Caco-2 (cell line): ENCODE measurements around the gene HOXC13. TPM values are rescaled to one million over a fixed set of nuclear protein-coding genes. Genes with fewer than 3 reads are reported as not detected.

ENCODE experiments used
- BruUV-seq: library from RNA; stranded (reverse); fragments of 400-500 nt; replicated peaks from 2 replicates; lab custom pipeline; 2021; lab: Mats Ljungman, UMichigan
- CTCF ChIA-PET: fragments of 300-600 bp; sonication (Branson Sonifier 250); formaldehyde crosslinking; loops from one replicate; lab custom pipeline; 2022; ENCODE audit warnings: antibody characterized with exemption; lab: Charles Lee
- POLR2A ChIA-PET: fragments of 300-600 bp; sonication (Branson Sonifier 250); formaldehyde crosslinking; loops from one replicate; lab custom pipeline; 2022; ENCODE audit warnings: antibody characterized with exemption; lab: Charles Lee
- DNase-seq, 2 experiments: peaks; one replicate each; pipeline versions ENCODE4 v3.0.0 to v3.0.0-alpha.2; 2020 to 2022
- H3K27me3 ChIP-seq: replicated peaks from 2 replicates; pipeline ENCODE4 v1.6.0; 2011; ENCODE audit warnings: low read length; ENCODE audit not compliant: control insufficient read depth, insufficient read depth
- H3K36me3 ChIP-seq: 2 replicates; pipeline ENCODE4 v1.5.1; 2011; ENCODE audit warnings: low read length; ENCODE audit not compliant: control insufficient read depth, insufficient read depth
- H3K4me1 ChIP-seq: fragments of 250-450 bp; sonication (Bioruptor Pico); 2 replicates; pipeline ENCODE4 v1.5.1; 2020; ENCODE audit warnings: mild to moderate bottlenecking
- H3K4me3 ChIP-seq: 2 replicates; pipeline ENCODE4 v1.5.1; 2011; ENCODE audit warnings: low read depth, mild to moderate bottlenecking, control low read depth, low read length
- H3K9me3 ChIP-seq: fragments of 250-450 bp; sonication (Bioruptor Pico); 2 replicates; pipeline ENCODE4 v1.5.1; 2020; ENCODE audit warnings: mild to moderate bottlenecking, moderate library complexity
- H3K27ac Mint-ChIP-seq: one replicate; pipeline ENCODE4 v1.8.0; 2022; ENCODE audit warnings: mixed read lengths; ENCODE audit not compliant: unreplicated experiment
- H3K27me3 Mint-ChIP-seq: one replicate; pipeline ENCODE4 v1.8.0; 2022; ENCODE audit warnings: mixed read lengths; ENCODE audit not compliant: insufficient read depth, unreplicated experiment
- H3K36me3 Mint-ChIP-seq: one replicate; pipeline ENCODE4 v1.8.0; 2022; ENCODE audit warnings: mild to moderate bottlenecking, mixed read lengths; ENCODE audit not compliant: insufficient read depth, unreplicated experiment
- H3K4me1 Mint-ChIP-seq: one replicate; pipeline ENCODE4 v1.8.0; 2022; ENCODE audit warnings: low read depth, mixed read lengths; ENCODE audit not compliant: unreplicated experiment
- H3K4me3 Mint-ChIP-seq: one replicate; pipeline ENCODE4 v1.8.0; 2022; ENCODE audit warnings: mild to moderate bottlenecking, moderate library complexity, mixed read lengths; ENCODE audit not compliant: unreplicated experiment
- H3K9me3 Mint-ChIP-seq: one replicate; pipeline ENCODE4 v1.8.0; 2022; ENCODE audit warnings: mixed read lengths; ENCODE audit not compliant: unreplicated experiment
- CTCF ChIP-seq, 2 experiments: fragments of 200-600 bp in 1 of 2; IDR thresholded peaks; 1 replicate in 1 of 2; 2 replicates in 1 of 2; pipeline versions ENCODE4 v1.5.1 to v1.8.0; 2011 to 2022; ENCODE audit warnings: antibody characterized with exemption in 1 of 2, control low read depth in 1 of 2, inconsistent platforms in 1 of 2, low read depth in 1 of 2, low read length in 1 of 2, mild to moderate bottlenecking in 1 of 2, moderate library complexity in 1 of 2; ENCODE audit not compliant: insufficient read depth in 1 of 2, severe bottlenecking in 1 of 2, unreplicated experiment in 1 of 2
- intact Hi-C: fragments of 100-400 bp; cut with micrococcal nuclease; formaldehyde crosslinking; loops from one replicate; pipeline ENCODE4 v1.10.0; 2022; ENCODE audit not compliant: unreplicated experiment
- total RNA-seq: library from RNA; stranded (reverse); gene quantifications from 2 replicates; pipeline ENCODE4 v1.2.3, GENCODE V29; 2022

HOXC13 gene
- total RNA-seq, 1 experiment from 2014 or later = 6.4 TPM

DNA sequence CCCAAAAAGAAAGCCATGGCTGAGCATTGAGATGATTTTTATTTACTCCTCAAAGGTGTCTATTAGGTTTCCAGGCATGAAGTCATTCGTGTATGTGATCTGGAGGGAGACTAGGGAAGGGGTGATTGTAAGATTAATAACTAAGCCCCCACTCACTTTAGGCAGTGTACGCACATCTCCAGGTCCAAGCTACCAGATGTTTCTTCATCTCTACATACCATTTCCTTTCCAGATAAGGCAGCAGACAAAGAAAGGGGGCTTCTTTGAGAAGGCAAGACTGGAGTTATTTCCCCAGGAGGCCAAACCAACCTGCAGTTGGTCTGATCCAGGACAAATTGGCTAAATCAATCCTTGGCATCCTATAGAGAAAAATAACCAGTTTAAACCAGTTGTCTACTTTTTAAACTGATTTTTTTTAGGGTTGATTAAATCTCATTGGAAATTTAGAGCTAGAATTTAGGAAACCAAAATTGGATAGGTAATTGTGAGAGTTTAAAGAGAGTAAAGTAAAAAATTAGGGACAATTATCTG lies 3.9 kb downstream of the HOXC13 start:
- Histone ChIP-seq H3K4me1 (no peaks in the 10 kb centered on the region), H3K27me3 (no peaks in the 10 kb centered on the region), H3K4me3 (no peak overlapping the region), H3K9me3 (no peaks in the 10 kb centered on the region), H3K36me3 (no peaks in the 10 kb centered on the region)
- H3K27me3 Mint-ChIP-seq = no peaks in the 10 kb centered on the region
- CTCF ChIA-PET = interaction anchor here (0.5 to 0.9 kb wide), 2 partner anchors 37 to 92 kb away, joined by 3 to 5 read pairs; no protein-coding TSS in a partner anchor
- no TSS peak for BruUV-seq
- peaks cover 13% of the 10 kb centered on the region for H3K36me3 Mint-ChIP-seq
- H3K9me3 Mint-ChIP-seq = no peaks in the 10 kb centered on the region
- POLR2A ChIA-PET = no interaction called here
- no peak for TF ChIP-seq CTCF (IDR thresholded peaks at IDR 0.05; ENCODE audit: insufficient read depth in 1 of 2, low read depth in 1 of 2, low read length in 1 of 2, severe bottlenecking in 1 of 2, unreplicated experiment in 1 of 2)
- H3K27ac Mint-ChIP-seq = no peak overlapping the region
- DNase-seq = no peak
- peaks cover 13% of the 10 kb centered on the region for H3K4me1 Mint-ChIP-seq
- intact Hi-C loops = no loop called here
- H3K4me3 Mint-ChIP-seq = no peak overlapping the region

DNA sequence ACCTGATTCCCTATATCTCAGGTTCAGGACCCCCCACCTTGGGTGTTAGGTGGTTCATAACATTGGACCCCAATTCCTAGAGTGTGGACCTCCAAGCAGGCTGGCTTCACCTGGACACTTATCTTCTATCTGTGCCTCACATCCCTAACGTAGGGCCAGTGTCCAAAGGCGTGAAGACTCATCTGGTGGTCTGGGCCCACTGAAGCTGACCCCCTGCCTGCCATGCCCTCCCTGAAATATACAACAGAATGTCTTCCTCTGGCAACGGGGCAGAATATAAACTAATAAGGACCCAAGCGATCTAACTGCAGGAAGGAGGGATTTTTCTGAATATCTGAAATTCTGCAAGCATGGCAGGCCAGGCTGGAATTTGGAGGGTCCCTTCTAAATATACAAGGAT lies 5.6 kb downstream of the HOXC13 start:
- no TSS peak for BruUV-seq
- no peak for TF ChIP-seq CTCF (IDR thresholded peaks at IDR 0.05; ENCODE audit: insufficient read depth in 1 of 2, low read depth in 1 of 2, low read length in 1 of 2, severe bottlenecking in 1 of 2, unreplicated experiment in 1 of 2)
- intact Hi-C loops = no loop called here
- ChIA-PET CTCF (interaction anchor here (0.8 kb wide), 1 partner anchor 175 kb away, joined by 3 read pairs; no protein-coding TSS in a partner anchor), POLR2A (no interaction called here)
- H3K27me3 ChIP-seq = no peaks in the 10 kb centered on the region
- H3K36me3 ChIP-seq = no peaks in the 10 kb centered on the region
- Mint-ChIP-seq H3K9me3 (no peaks in the 10 kb centered on the region), H3K27me3 (no peaks in the 10 kb centered on the region), H3K4me1 (peaks cover 12% of the 10 kb centered on the region), H3K27ac (no peak overlapping the region), H3K4me3 (no peak overlapping the region), H3K36me3 (peaks cover 5% of the 10 kb centered on the region)
- no peaks in the 10 kb centered on the region for H3K9me3 ChIP-seq
- no peak for DNase-seq
- no peak overlapping the region for H3K4me3 ChIP-seq
- no peaks in the 10 kb centered on the region for H3K4me1 ChIP-seq

- H3K4me1 ChIP-seq = peaks cover 3% of the 10 kb centered on the region; the same call in 1 of the 2 replicates
- intact Hi-C loops = no loop called here
- Mint-ChIP-seq H3K4me1 (peaks cover 14% of the 10 kb centered on the region), H3K27me3 (no peaks in the 10 kb centered on the region), H3K4me3 (no peak overlapping the region), H3K9me3 (no peaks in the 10 kb centered on the region), H3K36me3 (peaks cover 5% of the 10 kb centered on the region), H3K27ac (no peak overlapping the region)
- no TSS peak for BruUV-seq
- CTCF ChIA-PET = interaction anchor here (0.8 kb wide), 1 partner anchor 176 kb away, joined by 3 read pairs; no protein-coding TSS in a partner anchor
- H3K4me3 ChIP-seq = no peak overlapping the region
- POLR2A ChIA-PET = no interaction called here
- no peaks in the 10 kb centered on the region for H3K9me3 ChIP-seq
- no peak for TF ChIP-seq CTCF (IDR thresholded peaks at IDR 0.05; ENCODE audit: insufficient read depth in 1 of 2, low read depth in 1 of 2, low read length in 1 of 2, severe bottlenecking in 1 of 2, unreplicated experiment in 1 of 2)
- no peaks in the 10 kb centered on the region for H3K27me3 ChIP-seq
- no peak for DNase-seq
- no peaks in the 10 kb centered on the region for H3K36me3 ChIP-seq
Measured at GRCh38 chr12:53944907-53945847, 6.5 kb downstream of the HOXC13 start.
